K562 (cell line): ENCODE data around the gene RNF207. TPM values are rescaled to one million over a fixed set of nuclear protein-coding genes. Genes with fewer than 3 reads are reported as not detected.
A peak's percentile ranks its signal among the peaks of the same experiment; 100 is the strongest.

Source experiments
- ATAC-seq: fragments of 200-7000 bp; cut with Tn5 transposase; 3 replicates; pipeline ENCODE4 v1.9.1; 2020; ENCODE audit warnings: moderate library complexity
- BruUV-seq: library from RNA; stranded (reverse); fragments of 400-500 nt; replicated peaks from 2 replicates; lab custom pipeline; 2021; lab: Mats Ljungman, UMichigan
- CTCF ChIA-PET: fragments of 300-600 bp; formaldehyde crosslinking; extraction: SDS; loops from one replicate; lab custom pipeline; 2021; ENCODE audit warnings: low intra/inter-chr PET ratio; lab: Yijun Ruan, JAX
- POLR2A ChIA-PET: fragments of 300-600, 350-650 bp; sonication (Branson Sonifier 250); formaldehyde crosslinking; extraction: SDS; loops from one replicate; lab custom pipeline; 2021; ENCODE audit warnings: antibody characterized with exemption, inconsistent platforms; lab: Yijun Ruan, JAX
- DNase-seq, 4 experiments: peaks; one replicate each; pipeline versions ENCODE4 v3.0.0 to v3.0.0-alpha.2; 2011 to 2018; ENCODE audit warnings: low spot score in 3 of 4, mixed read lengths in 3 of 4; ENCODE audit errors: extremely low read depth in 1 of 4
- FAIRE-seq: peaks from 2 replicates; lab custom pipeline; 2011; peaks lifted over from hg19 to GRCh38; lab: Jason Lieb, UNC
- H2AFZ ChIP-seq: 2 replicates; pipeline ENCODE4 v1.6.0; 2011; ENCODE audit warnings: low read depth, low read length, control low read depth, inconsistent platforms
- H3K27ac ChIP-seq: fragments of 200-600 bp; 3 replicates; pipeline ENCODE4 v1.8.0; 2011; ENCODE audit warnings: low read depth, mild to moderate bottlenecking, control low read depth, inconsistent platforms, low read length, moderate library complexity, mixed read lengths; ENCODE audit errors: extremely low read depth
- H3K27me3 ChIP-seq, 2 experiments: fragments of 300-600 bp in 1 of 2; 2 replicates in 1 of 2; 3 replicates in 1 of 2; pipeline versions ENCODE4 v1.6.0 to v1.8.0; 2011; ENCODE audit warnings: inconsistent platforms in 2 of 2, low read length in 2 of 2, mild to moderate bottlenecking in 1 of 2, mixed read lengths in 1 of 2, moderate library complexity in 1 of 2; ENCODE audit not compliant: control insufficient read depth in 2 of 2, insufficient read depth in 2 of 2
- H3K36me3 ChIP-seq: fragments of 300-600 bp; 3 replicates; pipeline ENCODE4 v1.8.0; 2011; ENCODE audit warnings: mild to moderate bottlenecking, low read length, inconsistent platforms; ENCODE audit not compliant: control insufficient read depth, insufficient read depth
- H3K4me1 ChIP-seq, 2 experiments: fragments of 200-600 bp in 1 of 2; replicated peaks in 1 of 2; 2 replicates in 1 of 2; 3 replicates in 1 of 2; pipeline versions ENCODE4 v1.5.1 to v1.8.0; 2011; ENCODE audit warnings: inconsistent platforms in 2 of 2, low read length in 2 of 2, mild to moderate bottlenecking in 1 of 2, mixed read lengths in 1 of 2, moderate library complexity in 1 of 2; ENCODE audit not compliant: control insufficient read depth in 2 of 2, insufficient read depth in 2 of 2
- H3K4me2 ChIP-seq: 2 replicates; pipeline ENCODE4 v1.6.1; 2011; ENCODE audit warnings: low read length, control low read depth, inconsistent platforms, mixed read lengths; ENCODE audit not compliant: insufficient read depth
- H3K4me3 ChIP-seq: fragments of 200-600 bp; sonication (generic), shearing (Covaris generic); 2 replicates; pipeline ENCODE4 v1.5.1; 2016; ENCODE audit warnings: control low read depth, inconsistent platforms
- H3K79me2 ChIP-seq: fragments of 200-600 bp; 3 replicates; pipeline ENCODE4 v1.8.0; 2011; ENCODE audit warnings: low read length, inconsistent platforms; ENCODE audit not compliant: control insufficient read depth, insufficient read depth
- H3K9ac ChIP-seq, 2 experiments: 2 replicates each; pipeline versions ENCODE4 v1.6.0 to v1.6.1; 2011; ENCODE audit warnings: low read depth in 2 of 2, low read length in 2 of 2, control low read depth in 1 of 2, inconsistent platforms in 1 of 2, mild to moderate bottlenecking in 1 of 2, mixed read lengths in 1 of 2; ENCODE audit not compliant: insufficient read depth in 1 of 2
- H3K9me1 ChIP-seq: one replicate; pipeline ENCODE4 v1.6.0; 2011; ENCODE audit warnings: inconsistent platforms, mild to moderate bottlenecking, low read length, moderate library complexity; ENCODE audit not compliant: control insufficient read depth, insufficient read depth
- H3K9me3 ChIP-seq: replicated peaks from 2 replicates; pipeline ENCODE4 v1.5.1; 2011; ENCODE audit warnings: low read depth, low read length, inconsistent platforms; ENCODE audit not compliant: control insufficient read depth, insufficient read depth
- H4K20me1 ChIP-seq: replicated peaks from 2 replicates; pipeline ENCODE4 v1.6.1; 2011; ENCODE audit warnings: low read length, inconsistent platforms, mixed read lengths; ENCODE audit not compliant: control insufficient read depth, insufficient read depth
- ARHGAP35 ChIP-seq: fragments of 450-650 bp; IDR thresholded peaks from 2 replicates; pipeline ENCODE4 v1.6.1; 2018; ENCODE audit not compliant: partially characterized antibody
- ETS1 ChIP-seq: conservative IDR thresholded peaks from 2 replicates; pipeline ENCODE4 v1.6.1; 2011; ENCODE audit warnings: low read depth, mild to moderate bottlenecking, low read length; ENCODE audit not compliant: control insufficient read depth
- LARP7 ChIP-seq: fragments of 450-650 bp; IDR thresholded peaks from 2 replicates; pipeline ENCODE4 v1.6.1; 2016
- REST ChIP-seq, 2 experiments: fragments of 450-650 bp; formaldehyde crosslinking in 1 of 2; IDR thresholded peaks; 2 replicates each; pipeline versions ENCODE4 v1.4.0 to v1.6.1; 2014 to 2020; ENCODE audit warnings: mild to moderate bottlenecking in 2 of 2, borderline replicate concordance in 1 of 2, low read depth in 1 of 2
- SMC3 ChIP-seq: conservative IDR thresholded peaks from 2 replicates; pipeline ENCODE4 v1.6.1; 2011; ENCODE audit warnings: low read depth, low read length, improper control_type of control experiment; ENCODE audit not compliant: insufficient read depth
- TAF9B ChIP-seq: fragments of 450-650 bp; IDR thresholded peaks from 2 replicates; pipeline ENCODE4 v1.6.1; 2018; ENCODE audit warnings: mild to moderate bottlenecking; ENCODE audit not compliant: partially characterized antibody
- ZBTB33 ChIP-seq: sonication (generic); formaldehyde crosslinking; IDR thresholded peaks from 2 replicates; pipeline ENCODE4 v1.8.1; 2023; ENCODE audit warnings: mild to moderate bottlenecking, missing genetic modification reagents
- ZKSCAN8 ChIP-seq: fragments of 200-800 bp; sonication (Bioruptor generic); IDR thresholded peaks from 2 replicates; pipeline ENCODE4 v1.6.1; 2016; ENCODE audit warnings: missing genetic modification characterization, missing compliant biosample characterization
- WGBS: fragments of 100-300 bp; shearing (Covaris generic); methylation state at CpG from one replicate; pipeline ENCODE4 v1.1.6; 2016; ENCODE audit warnings: low coverage, mixed read lengths; ENCODE audit not compliant: insufficient coverage; ENCODE audit errors: missing lambda C conversion rate; 5-methylcytosine and 5-hydroxymethylcytosine counted together
- in situ Hi-C: fragments of 300-500 bp; cut with MboI; formaldehyde crosslinking; loops from 4 replicates; pipeline ENCODE4 v1.15.0; 2018; ENCODE audit warnings: inconsistent platforms, mixed read lengths
- intact Hi-C: fragments of 100-400 bp; cut with micrococcal nuclease; formaldehyde crosslinking; loops from 2 replicates; pipeline ENCODE4 v1.14.2; 2022
- polyA plus RNA-seq, 8 experiments: library from polyadenylated mRNA; depleted of rRNA in 4 of 8; stranded (reverse) in 5 of 8; unstranded in 3 of 8; fragments of >200 nt; fragmentation: Nextera tagmentation in 2 of 8; fragmentation: Illumina TruSeq in 1 of 8; extraction: Ambion mirVana in 2 of 8; extraction: Trizol in 1 of 8; gene quantifications; 2 replicates each; pipeline versions ENCODE4 v1.2.1 to v1.2.3, GENCODE V29; 2011 to 2014; ENCODE audit warnings: inconsistent platforms in 1 of 8, missing spikeins in 1 of 8
- total RNA-seq, 7 experiments: library from RNA; depleted of rRNA in 6 of 7; stranded (reverse); fragments of >200 nt in 6 of 7; fragmentation: Illumina TruSeq in 2 of 7; extraction: Trizol in 2 of 7; gene quantifications; 2 replicates each; pipeline versions ENCODE4 v1.2.1 to v1.2.3, GENCODE V29; 2011 to 2021; ENCODE audit warnings: low replicate concordance in 1 of 7

RNF207 gene
- total and polyA plus RNA-seq, 9 of the 15 experiments (the other 6 are each of a cell fraction or from before 2014, with no cell fraction given), result 2.7 to 30.6 (median 12.9) TPM

GRCh38 chr1:6268415-6268814 is 62.5 kb downstream of the RNF207 start:
- Histone ChIP-seq H3K9me3 (no peaks in the 10 kb centered on the region), H3K79me2 (no peaks in the 10 kb centered on the region), H3K9ac (no peak overlapping the region), H3K27ac (no peak overlapping the region), H2AFZ (no peak overlapping the region), H4K20me1 (peaks cover 24% of the 10 kb centered on the region; the same call in 1 of the 2 replicates), H3K27me3 (no peaks in the 10 kb centered on the region), H3K4me1 (peaks cover 0 to 69% of the 10 kb centered on the region in 2 experiments; a peak in 3 of 5 replicates), H3K36me3 (no peaks in the 10 kb centered on the region; the same call in 1 of the 3 replicates), H3K4me2 (no peak overlapping the region), H3K9me1 (no peaks in the 10 kb centered on the region), H3K4me3 (no peak overlapping the region)
- no TSS peak for BruUV-seq
- DNase-seq, result peak in 1 of 4 experiments; percentile 40
- ATAC-seq, result peak; percentile 77
- FAIRE-seq, result no peak
- CTCF ChIA-PET, result interaction anchor here (0.6 to 1.8 kb wide), 5 partner anchors 12 to 136 kb away, joined by 3 to 20 read pairs (median 3); no protein-coding TSS in a partner anchor
- intact Hi-C loops, result loop anchor here (1.0 kb wide), 1 partner anchor 75 kb away; no protein-coding TSS in a partner anchor
- 49% methylated on average over 21 of the region's 21 CpGs for WGBS
- in situ Hi-C loops, result loop anchor here (25.0 kb wide), 1 partner anchor 944 kb away; no protein-coding TSS in a partner anchor
- POLR2A ChIA-PET, result interaction anchor here (0.6 to 0.7 kb wide), 2 partner anchors 15 to 27 kb away, joined by 3 to 4 read pairs; no protein-coding TSS in a partner anchor
- no peak for TF ChIP-seq LARP7
- TF ChIP-seq ETS1, result no peak
- peak; percentile 32; the same call in 1 of the 2 replicates for TF ChIP-seq REST (IDR thresholded peaks at IDR 0.05; ENCODE audit: borderline replicate concordance)
- no peak for TF ChIP-seq REST (CRISPR knock-in tag; IDR thresholded peaks at IDR 0.05; ENCODE audit: low read depth)
- no peak for TF ChIP-seq TAF9B
- 0 out of 2 replicates have a peak, but pooled peaks have one; percentile 12 for TF ChIP-seq SMC3
- TF ChIP-seq ARHGAP35, result no peak
- TF ChIP-seq ZKSCAN8 (CRISPR knock-in tag), result no peak
- TF ChIP-seq ZBTB33, result peak; percentile 72; the same call in 1 of the 2 replicates
